IMR-90 (cell line): Measurements from ENCODE around the gene ATP1A1. TPM values are rescaled to one million over a fixed set of nuclear protein-coding genes. Genes with fewer than 3 reads are reported as not detected.

Experiments
- ATAC-seq: fragments of 200-7000 bp; cut with Tn5 transposase; 2 replicates; pipeline ENCODE4 v1.9.1; 2020; ENCODE audit warnings: low read depth, mild to moderate bottlenecking, moderate library complexity
- BruUV-seq: library from RNA; stranded (reverse); fragments of 400-500 nt; replicated peaks from 2 replicates; lab custom pipeline; 2021; lab: Mats Ljungman, UMichigan
- CTCF ChIA-PET: fragments of 300-600 bp; formaldehyde crosslinking; extraction: SDS; loops from one replicate; lab custom pipeline; 2021; ENCODE audit warnings: antibody characterized with exemption; lab: Yijun Ruan, JAX
- POLR2A ChIA-PET: fragments of 300-600 bp; sonication (Branson Sonifier 250); formaldehyde crosslinking; loops from one replicate; lab custom pipeline; 2022; ENCODE audit warnings: antibody characterized with exemption; ENCODE audit not compliant: unreplicated experiment; lab: Charles Lee
- DNase-seq: peaks from one replicate; pipeline ENCODE4 v3.0.0; 2013
- H2AFZ ChIP-seq: replicated peaks from 2 replicates; pipeline ENCODE3; 2013; ENCODE audit warnings: low read length, mild to moderate bottlenecking; ENCODE audit not compliant: poor library complexity
- H2AK5ac ChIP-seq: 2 replicates; pipeline ENCODE4 v1.6.1; 2013; ENCODE audit warnings: low read depth, low read length, inconsistent platforms
- H2AK9ac ChIP-seq: replicated peaks from 2 replicates; pipeline ENCODE3; 2013; ENCODE audit warnings: mild to moderate bottlenecking, low read depth, low read length, moderate library complexity; ENCODE audit not compliant: poor library complexity
- H2BK120ac ChIP-seq: 2 replicates; pipeline ENCODE4 v1.6.1; 2013; ENCODE audit warnings: low read depth, low read length, inconsistent platforms
- H2BK15ac ChIP-seq: 3 replicates; pipeline ENCODE4 v1.6.1; 2013; ENCODE audit warnings: low read depth, low read length, inconsistent platforms
- H2BK20ac ChIP-seq: 2 replicates; pipeline ENCODE4 v1.6.1; 2013; ENCODE audit warnings: low read depth, mild to moderate bottlenecking, inconsistent platforms, low read length, moderate library complexity
- H2BK5ac ChIP-seq: 2 replicates; pipeline ENCODE4 v1.6.1; 2013; ENCODE audit warnings: mild to moderate bottlenecking, low read depth, low read length, inconsistent platforms; ENCODE audit not compliant: poor library complexity, severe bottlenecking
- H3K14ac ChIP-seq: replicated peaks from 2 replicates; pipeline ENCODE4 v1.6.1; 2013; ENCODE audit warnings: low read depth, low read length, inconsistent platforms
- H3K18ac ChIP-seq: 2 replicates; pipeline ENCODE4 v1.6.1; 2013; ENCODE audit warnings: low read depth, low read length, control low read depth
- H3K23ac ChIP-seq: 2 replicates; pipeline ENCODE4 v1.6.1; 2013; ENCODE audit warnings: low read depth, low read length, inconsistent platforms
- H3K27ac ChIP-seq: 2 replicates; pipeline ENCODE4 v1.5.1; 2013; ENCODE audit warnings: mild to moderate bottlenecking, control low read depth, low read length; ENCODE audit not compliant: insufficient read depth
- H3K27me3 ChIP-seq: 2 replicates; pipeline ENCODE4 v1.6.1; 2013; ENCODE audit warnings: low read length; ENCODE audit not compliant: control insufficient read depth, insufficient read depth
- H3K36me3 ChIP-seq: 2 replicates; pipeline ENCODE4 v1.6.1; 2013; ENCODE audit warnings: low read length, mixed read lengths; ENCODE audit not compliant: control insufficient read depth, insufficient read depth
- H3K4ac ChIP-seq: 2 replicates; pipeline ENCODE4 v1.6.1; 2013; ENCODE audit warnings: low read depth, low read length, inconsistent platforms
- H3K4me1 ChIP-seq: 2 replicates; pipeline ENCODE4 v1.6.1; 2013; ENCODE audit warnings: low read length, mixed read lengths; ENCODE audit not compliant: control insufficient read depth, insufficient read depth
- H3K4me2 ChIP-seq: 2 replicates; pipeline ENCODE4 v1.6.1; 2013; ENCODE audit warnings: low read depth, mild to moderate bottlenecking, control low read depth, low read length, moderate library complexity
- H3K4me3 ChIP-seq: 2 replicates; pipeline ENCODE4 v1.5.1; 2013; ENCODE audit warnings: low read depth, mild to moderate bottlenecking, control low read depth, low read length, moderate library complexity; ENCODE audit not compliant: insufficient read depth
- H3K56ac ChIP-seq: 2 replicates; pipeline ENCODE4 v1.6.1; 2013; ENCODE audit warnings: low read length, inconsistent platforms; ENCODE audit not compliant: insufficient read depth; ENCODE audit errors: extremely low read depth
- H3K79me1 ChIP-seq, 2 experiments: 2 replicates each; pipeline ENCODE4 v1.6.1; 2013; ENCODE audit warnings: low read length in 2 of 2, inconsistent platforms in 1 of 2, low read depth in 1 of 2
- H3K9ac ChIP-seq: 2 replicates; pipeline ENCODE4 v1.6.1; 2013; ENCODE audit warnings: low read depth, low read length, control low read depth
- H3K9me1 ChIP-seq: 2 replicates; pipeline ENCODE4 v1.6.1; 2013; ENCODE audit warnings: low read length, inconsistent platforms; ENCODE audit not compliant: insufficient read depth
- H3K9me3 ChIP-seq: 2 replicates; pipeline ENCODE4 v1.6.1; 2013; ENCODE audit warnings: low read length; ENCODE audit not compliant: control insufficient read depth, insufficient read depth
- H4K20me1 ChIP-seq: 2 replicates; pipeline ENCODE4 v1.6.1; 2013; ENCODE audit warnings: low read length, inconsistent platforms; ENCODE audit not compliant: insufficient read depth
- H4K5ac ChIP-seq: 2 replicates; pipeline ENCODE4 v1.6.1; 2013; ENCODE audit warnings: mild to moderate bottlenecking, low read depth, low read length, control low read depth
- H4K8ac ChIP-seq, 2 experiments: 2 replicates each; pipeline ENCODE4 v1.6.1; 2013; ENCODE audit warnings: low read depth in 2 of 2, low read length in 2 of 2, control low read depth in 1 of 2, inconsistent platforms in 1 of 2
- H4K91ac ChIP-seq: 2 replicates; pipeline ENCODE4 v1.6.1; 2013; ENCODE audit warnings: low read depth, low read length, inconsistent platforms; ENCODE audit not compliant: insufficient read depth
- CEBPB ChIP-seq: IDR thresholded peaks from 2 replicates; pipeline ENCODE4 v1.6.1; 2012; ENCODE audit warnings: low read depth, low read length, improper control_type of control experiment
- CHD1 ChIP-seq: IDR thresholded peaks from 2 replicates; pipeline ENCODE4 v1.6.1; 2012; ENCODE audit warnings: low read depth, low read length, improper control_type of control experiment
- MAZ ChIP-seq: IDR thresholded peaks from 2 replicates; pipeline ENCODE4 v1.6.1; 2012; ENCODE audit warnings: low read depth, mild to moderate bottlenecking, low read length, improper control_type of control experiment, moderate library complexity, borderline replicate concordance
- MXI1 ChIP-seq: IDR thresholded peaks from 2 replicates; pipeline ENCODE4 v1.6.1; 2012; ENCODE audit warnings: low read depth, mild to moderate bottlenecking, low read length, moderate library complexity, borderline replicate concordance
- RCOR1 ChIP-seq: IDR thresholded peaks from 2 replicates; pipeline ENCODE4 v1.6.1; 2012; ENCODE audit warnings: mild to moderate bottlenecking, low read length, improper control_type of control experiment; ENCODE audit not compliant: insufficient replicate concordance
- RFX5 ChIP-seq: IDR thresholded peaks from 2 replicates; pipeline ENCODE4 v1.8.0; 2012; ENCODE audit warnings: low read depth, mild to moderate bottlenecking, low read length, moderate library complexity
- SMC3 ChIP-seq: fragments of 150-350 bp; IDR thresholded peaks from 2 replicates; pipeline ENCODE4 v1.6.1; 2016; ENCODE audit warnings: low read depth, mild to moderate bottlenecking, antibody characterized with exemption, low read length, moderate library complexity
- WGBS, 2 experiments: methylation state at CpG; one replicate each; pipeline versions ENCODE4 v1.1.5 to v1.1.7; 2013; ENCODE audit warnings: missing lambda C conversion rate in 2 of 2; ENCODE audit not compliant: insufficient read length in 1 of 2; ENCODE audit errors: extremely low coverage in 2 of 2; 5-methylcytosine and 5-hydroxymethylcytosine counted together
- dilution Hi-C: fragments of 300-500 bp; cut with HindIII; formaldehyde crosslinking; loops from one replicate; pipeline ENCODE4 v1.14.3; 2018; ENCODE audit warnings: low sequenced_read_pairs; ENCODE audit not compliant: unreplicated experiment
- in situ Hi-C: fragments of 300-500 bp; cut with MboI; formaldehyde crosslinking; loops from 3 replicates; pipeline ENCODE4 v1.14.3; 2019; ENCODE audit warnings: low sequenced_read_pairs, inconsistent platforms, mixed read lengths
- intact Hi-C: fragments of 100-400 bp; cut with micrococcal nuclease; formaldehyde crosslinking; loops from 2 replicates; pipeline ENCODE4 v1.10.0; 2022
- polyA plus RNA-seq, 3 experiments: library from polyadenylated mRNA; depleted of rRNA; stranded (reverse); fragments of >200 nt; gene quantifications; 2 replicates each; pipeline ENCODE4 v1.2.3, GENCODE V29; 2012; ENCODE audit warnings: low replicate concordance in 1 of 3
- total RNA-seq: library from RNA; depleted of rRNA; stranded (reverse); fragments of >200 nt; gene quantifications from 2 replicates; pipeline ENCODE4 v1.2.3, GENCODE V29; 2012
- TF ChIP-seq, protein P1 (sequence below): fragments of 150-350 bp; IDR thresholded peaks from 2 replicates; pipeline ENCODE4 v1.6.1; 2016; ENCODE audit warnings: low read depth, mild to moderate bottlenecking, low read length, moderate library complexity, borderline replicate concordance
- TF ChIP-seq, protein P2 (sequence below): conservative IDR thresholded peaks from 2 replicates; pipeline ENCODE4 v1.5.1; 2012; ENCODE audit warnings: mild to moderate bottlenecking, low read depth, low read length, improper control_type of control experiment

Gene ATP1A1
- total and polyA plus RNA-seq, 2 of the 4 experiments (the other 2 are of a cell fraction): 116 to 125 TPM

DNA sequence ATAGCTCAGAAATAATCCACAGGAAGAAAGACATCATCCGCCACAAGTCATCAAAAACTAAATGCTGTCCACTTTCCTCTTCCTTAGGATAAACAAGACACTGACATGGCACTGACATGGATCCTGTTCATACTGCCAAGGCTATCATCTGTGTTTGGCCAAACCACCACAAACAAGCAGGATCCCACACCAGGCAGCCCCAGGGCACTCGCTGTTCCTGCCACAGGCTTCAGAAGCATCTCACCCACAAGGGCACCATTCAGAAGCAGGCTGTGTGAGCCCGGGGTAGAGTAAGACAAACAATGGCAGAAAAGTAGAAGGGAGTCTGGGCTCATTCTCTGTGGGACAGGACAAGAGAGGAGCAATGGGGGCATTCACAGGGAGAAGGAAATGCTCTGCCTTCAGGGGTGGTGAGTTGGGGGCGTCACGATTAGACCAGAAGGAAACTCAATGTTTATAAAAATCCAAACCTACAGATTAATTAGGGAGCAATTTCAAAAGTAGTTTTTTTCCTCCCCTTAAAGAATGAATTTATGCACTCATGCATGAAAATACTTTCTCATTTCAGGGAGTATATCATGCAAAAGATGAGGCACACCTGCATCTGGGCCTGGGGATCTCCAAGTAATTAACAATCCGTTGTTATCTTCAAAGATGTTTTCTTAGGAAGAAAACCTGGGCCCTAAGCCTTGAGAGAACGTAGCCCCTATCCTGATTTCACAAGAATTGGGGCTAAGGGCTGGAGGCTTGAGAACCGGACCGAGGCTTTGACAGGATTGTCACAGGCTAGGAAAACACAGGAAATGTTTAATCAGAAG, 43.3 kb upstream of the ATP1A1 start (continued):
- no peak for TF ChIP-seq RCOR1

DNA sequence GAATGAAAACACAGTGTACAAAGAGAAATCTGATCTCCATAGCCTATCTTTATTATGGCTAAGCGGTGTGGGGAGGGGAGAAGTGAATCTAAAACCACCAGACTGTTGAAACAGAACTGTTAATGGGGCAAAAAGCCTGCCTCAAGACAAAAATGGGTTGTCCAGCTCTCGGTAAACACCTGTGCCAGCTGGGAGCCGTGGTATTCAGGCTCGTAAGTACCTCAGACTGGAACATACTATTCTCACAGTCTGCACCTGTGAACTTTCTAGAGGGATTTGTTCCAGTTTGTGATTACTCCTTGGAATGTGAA, 42.7 kb upstream of the ATP1A1 start:
- Histone ChIP-seq H3K18ac (no peak overlapping the region), H4K5ac (no peak overlapping the region), H3K9me1 (no peaks in the 10 kb centered on the region), H3K79me1 (no peaks in the 10 kb centered on the region), H2BK20ac (no peak overlapping the region), H2AK9ac (no peak overlapping the region), H2AFZ (no peak overlapping the region), H2AK5ac (no peak overlapping the region), H3K9me3 (no peaks in the 10 kb centered on the region), H3K14ac (no peak overlapping the region), H3K27ac (no peak overlapping the region), H3K27me3 (peaks cover 10% of the 10 kb centered on the region), H2BK120ac (no peak overlapping the region), H4K91ac (no peak overlapping the region), H2BK5ac (no peak overlapping the region), H3K4ac (no peak overlapping the region), H3K36me3 (no peaks in the 10 kb centered on the region), H3K56ac (no peak overlapping the region), H3K9ac (no peak overlapping the region), H2BK15ac (no peak overlapping the region), H3K23ac (no peak overlapping the region), H4K20me1 (no peaks in the 10 kb centered on the region), H4K8ac (no peak overlapping the region), H3K4me2 (no peak overlapping the region), H3K4me3 (no peak overlapping the region), H3K4me1 (no peaks in the 10 kb centered on the region)
- intact Hi-C loops (no loop called here), in situ Hi-C loops (no loop called here), dilution Hi-C loops (no loop called here)
- TF ChIP-seq MAZ: no peak
- TF ChIP-seq RFX5: no peak
- TF ChIP-seq, protein P1, sequence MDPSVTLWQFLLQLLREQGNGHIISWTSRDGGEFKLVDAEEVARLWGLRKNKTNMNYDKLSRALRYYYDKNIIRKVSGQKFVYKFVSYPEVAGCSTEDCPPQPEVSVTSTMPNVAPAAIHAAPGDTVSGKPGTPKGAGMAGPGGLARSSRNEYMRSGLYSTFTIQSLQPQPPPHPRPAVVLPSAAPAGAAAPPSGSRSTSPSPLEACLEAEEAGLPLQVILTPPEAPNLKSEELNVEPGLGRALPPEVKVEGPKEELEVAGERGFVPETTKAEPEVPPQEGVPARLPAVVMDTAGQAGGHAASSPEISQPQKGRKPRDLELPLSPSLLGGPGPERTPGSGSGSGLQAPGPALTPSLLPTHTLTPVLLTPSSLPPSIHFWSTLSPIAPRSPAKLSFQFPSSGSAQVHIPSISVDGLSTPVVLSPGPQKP: no peak
- TF ChIP-seq SMC3: no peak
- TF ChIP-seq MXI1: no peak
- TF ChIP-seq CEBPB: no peak
- no peak for TF ChIP-seq CHD1
- TF ChIP-seq, protein P2, sequence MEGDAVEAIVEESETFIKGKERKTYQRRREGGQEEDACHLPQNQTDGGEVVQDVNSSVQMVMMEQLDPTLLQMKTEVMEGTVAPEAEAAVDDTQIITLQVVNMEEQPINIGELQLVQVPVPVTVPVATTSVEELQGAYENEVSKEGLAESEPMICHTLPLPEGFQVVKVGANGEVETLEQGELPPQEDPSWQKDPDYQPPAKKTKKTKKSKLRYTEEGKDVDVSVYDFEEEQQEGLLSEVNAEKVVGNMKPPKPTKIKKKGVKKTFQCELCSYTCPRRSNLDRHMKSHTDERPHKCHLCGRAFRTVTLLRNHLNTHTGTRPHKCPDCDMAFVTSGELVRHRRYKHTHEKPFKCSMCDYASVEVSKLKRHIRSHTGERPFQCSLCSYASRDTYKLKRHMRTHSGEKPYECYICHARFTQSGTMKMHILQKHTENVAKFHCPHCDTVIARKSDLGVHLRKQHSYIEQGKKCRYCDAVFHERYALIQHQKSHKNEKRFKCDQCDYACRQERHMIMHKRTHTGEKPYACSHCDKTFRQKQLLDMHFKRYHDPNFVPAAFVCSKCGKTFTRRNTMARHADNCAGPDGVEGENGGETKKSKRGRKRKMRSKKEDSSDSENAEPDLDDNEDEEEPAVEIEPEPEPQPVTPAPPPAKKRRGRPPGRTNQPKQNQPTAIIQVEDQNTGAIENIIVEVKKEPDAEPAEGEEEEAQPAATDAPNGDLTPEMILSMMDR: no peak
- ATAC-seq: no peak
- no peak for DNase-seq
- no TSS peak for BruUV-seq
- ChIA-PET CTCF (no interaction called here), POLR2A (no interaction called here)
- WGBS, 2 experiments: no CpG with 5 or more reads among the region's 4 CpGs
